HepG2 (cell line): ENCODE results near the gene SCUBE1. TPM values are rescaled to one million over a fixed set of nuclear protein-coding genes. Genes with fewer than 3 reads are reported as not detected.

ENCODE experiments used
- ATAC-seq: fragments of 200-7000 bp; cut with Tn5 transposase; 3 replicates; pipeline ENCODE4 v1.9.1; 2020; ENCODE audit warnings: mild to moderate bottlenecking, moderate library complexity
- BruUV-seq: library from RNA; stranded (reverse); fragments of 400-500 nt; replicated peaks from 2 replicates; lab custom pipeline; 2021; lab: Mats Ljungman, UMichigan
- CTCF ChIA-PET: fragments of 300-600 bp; formaldehyde crosslinking; extraction: SDS; loops from one replicate; lab custom pipeline; 2021; ENCODE audit warnings: low total read pairs, inconsistent platforms, low intra/inter-chr PET ratio; lab: Yijun Ruan, JAX
- POLR2A ChIA-PET: fragments of 350-600 bp; sonication (Branson Sonifier 250); formaldehyde crosslinking; loops from one replicate; lab custom pipeline; 2020; ENCODE audit warnings: antibody characterized with exemption, inconsistent platforms; lab: Yijun Ruan, JAX
- DNase-seq: peaks from one replicate; pipeline ENCODE4 v3.0.0-alpha.2; 2015; ENCODE audit warnings: low spot score
- FAIRE-seq: peaks from 3 replicates; lab custom pipeline; 2011; peaks lifted over from hg19 to GRCh38; lab: Jason Lieb, UNC
- H2AFZ ChIP-seq: one replicate; pipeline ENCODE4 v1.6.1; 2011; ENCODE audit warnings: low read length, inconsistent platforms
- H3K27ac ChIP-seq: fragments of 300-600 bp; 3 replicates; pipeline ENCODE4 v1.8.0; 2011; ENCODE audit warnings: mixed run types, mild to moderate bottlenecking, mixed read lengths, low read length, inconsistent platforms; ENCODE audit not compliant: insufficient read depth; ENCODE audit errors: extremely low read length
- H3K27me3 ChIP-seq, 2 experiments: fragments of 200-600 bp in 1 of 2; 2 replicates in 1 of 2; 3 replicates in 1 of 2; pipeline versions ENCODE4 v1.6.0 to v1.8.0; 2011; ENCODE audit warnings: low read length in 2 of 2, mild to moderate bottlenecking in 2 of 2, moderate library complexity in 2 of 2, inconsistent platforms in 1 of 2; ENCODE audit not compliant: insufficient read depth in 2 of 2, control insufficient read depth in 1 of 2
- H3K36me3 ChIP-seq, 2 experiments: fragments of 200-600 bp in 1 of 2; replicated peaks in 1 of 2; 2 replicates in 1 of 2; 3 replicates in 1 of 2; pipeline versions ENCODE4 v1.5.1 to v1.8.0; 2011; ENCODE audit warnings: low read length in 2 of 2, inconsistent platforms in 1 of 2; ENCODE audit not compliant: insufficient read depth in 2 of 2, control insufficient read depth in 1 of 2
- H3K4me1 ChIP-seq: 2 replicates; pipeline ENCODE4 v1.5.1; 2012; ENCODE audit warnings: low read length, inconsistent platforms; ENCODE audit not compliant: insufficient read depth
- H3K4me2 ChIP-seq: 2 replicates; pipeline ENCODE4 v1.6.0; 2011; ENCODE audit warnings: low read depth, low read length, inconsistent platforms
- H3K4me3 ChIP-seq, 3 experiments: fragments of 200-600 bp in 1 of 3; sonication (generic), shearing (Covaris generic) in 1 of 3; replicated peaks in 1 of 3; 2 replicates each; pipeline ENCODE4 v1.5.1; 2011 to 2016; ENCODE audit warnings: low read length in 3 of 3, inconsistent platforms in 2 of 3, low read depth in 2 of 3, mild to moderate bottlenecking in 2 of 3, control low read depth in 1 of 3, mixed read lengths in 1 of 3; ENCODE audit not compliant: insufficient read depth in 1 of 3
- H3K79me2 ChIP-seq: one replicate; pipeline ENCODE4 v1.6.1; 2011; ENCODE audit warnings: low read length, inconsistent platforms; ENCODE audit not compliant: insufficient read depth
- H3K9ac ChIP-seq: 2 replicates; pipeline ENCODE4 v1.6.0; 2011; ENCODE audit warnings: mild to moderate bottlenecking, low read depth, low read length, inconsistent platforms; ENCODE audit not compliant: insufficient read depth
- H3K9me3 ChIP-seq: 2 replicates; pipeline ENCODE4 v1.5.1; 2012; ENCODE audit warnings: mild to moderate bottlenecking, low read length
- H4K20me1 ChIP-seq: 2 replicates; pipeline ENCODE4 v1.6.0; 2011; ENCODE audit warnings: inconsistent platforms, mild to moderate bottlenecking, low read length, moderate library complexity; ENCODE audit not compliant: insufficient read depth
- MAFG ChIP-seq: sonication (generic); formaldehyde crosslinking; IDR thresholded peaks from 2 replicates; pipeline ENCODE4 v1.5.1; 2020; ENCODE audit warnings: mild to moderate bottlenecking, missing genetic modification reagents
- POGK ChIP-seq: sonication (generic); formaldehyde crosslinking; conservative IDR thresholded peaks from 2 replicates; pipeline ENCODE4 v1.8.0; 2022; ENCODE audit warnings: mild to moderate bottlenecking, moderate library complexity, missing genetic modification reagents
- POLR2AphosphoS5 ChIP-seq: IDR thresholded peaks from 2 replicates; pipeline ENCODE4 v1.6.1; 2012; ENCODE audit warnings: low read depth, low read length
- SIX1 ChIP-seq: sonication (generic); formaldehyde crosslinking; IDR thresholded peaks from 2 replicates; pipeline ENCODE4 v1.4.0; 2020; ENCODE audit warnings: missing genetic modification reagents, borderline replicate concordance
- ZKSCAN1 ChIP-seq: fragments of 150-350 bp; IDR thresholded peaks from 2 replicates; pipeline ENCODE4 v1.6.1; 2014; ENCODE audit warnings: low read length
- ZNF276 ChIP-seq: sonication (generic); formaldehyde crosslinking; IDR thresholded peaks from 2 replicates; pipeline ENCODE4 v1.4.0; 2020; ENCODE audit warnings: mild to moderate bottlenecking, low read depth, missing genetic modification reagents
- WGBS: methylation state at CpG from one replicate; pipeline ENCODE4 v1.1.6; 2017; ENCODE audit warnings: low lambda C conversion rate; 5-methylcytosine and 5-hydroxymethylcytosine counted together
- in situ Hi-C: cut with HindIII; loops from 2 replicates; pipeline ENCODE4 v1.10.0; 2017; ENCODE audit warnings: low pct_unique_long_range_greater_than_20kb; ENCODE audit not compliant: extremely low pct_ligation_motif_present
- intact Hi-C: fragments of 100-400 bp; cut with micrococcal nuclease; formaldehyde crosslinking; loops from one replicate; pipeline ENCODE4 v1.10.0; 2022; ENCODE audit not compliant: unreplicated experiment
- polyA plus RNA-seq, 8 experiments: library from polyadenylated mRNA; depleted of rRNA in 3 of 8; stranded (reverse) in 7 of 8; unstranded in 1 of 8; fragments of >200 nt; fragmentation: Illumina TruSeq in 4 of 8; extraction: Trizol in 4 of 8; gene quantifications; 2 replicates each; pipeline versions ENCODE4 v1.2.1 to v1.2.3, GENCODE V29; 2011 to 2016; ENCODE audit warnings: low read depth in 4 of 8, missing spikeins in 1 of 8, mixed read lengths in 1 of 8; ENCODE audit not compliant: insufficient read depth in 1 of 8
- total RNA-seq, 5 experiments: library from RNA; depleted of rRNA; stranded (reverse); fragments of >200 nt; fragmentation: Illumina TruSeq; extraction: Trizol; gene quantifications; 2 replicates each; pipeline ENCODE4 v1.2.3, GENCODE V29; 2016; ENCODE audit warnings: low read depth in 1 of 5

The SCUBE1 gene
- total and polyA plus RNA-seq, 2 of the 13 experiments (the other 11 are each of a cell fraction or from before 2014, with no cell fraction given), result under 0.01 to 0.05 TPM

DNA sequence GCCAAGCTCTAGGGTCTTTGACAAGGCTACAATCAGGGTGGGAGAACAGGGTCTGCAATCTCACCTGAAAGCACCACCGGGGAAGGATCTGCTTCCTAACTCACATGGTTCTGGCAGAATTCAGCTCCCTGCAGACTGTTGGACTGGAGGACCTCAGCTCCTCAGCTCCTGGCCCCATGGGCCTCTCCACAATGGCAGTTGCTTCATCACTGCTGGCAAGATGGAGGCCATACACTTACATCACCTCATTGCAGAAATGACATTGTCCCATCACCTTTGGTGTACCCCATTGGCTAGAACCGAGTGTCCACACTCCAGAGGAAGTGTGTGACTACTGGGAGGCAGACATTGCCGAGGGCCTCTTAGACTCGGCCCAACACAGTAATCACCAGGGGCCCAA lies 47.7 kb upstream of the SCUBE1 start (continued):
- TF ChIP-seq MAFG (CRISPR knock-in tag), result no peak

DNA sequence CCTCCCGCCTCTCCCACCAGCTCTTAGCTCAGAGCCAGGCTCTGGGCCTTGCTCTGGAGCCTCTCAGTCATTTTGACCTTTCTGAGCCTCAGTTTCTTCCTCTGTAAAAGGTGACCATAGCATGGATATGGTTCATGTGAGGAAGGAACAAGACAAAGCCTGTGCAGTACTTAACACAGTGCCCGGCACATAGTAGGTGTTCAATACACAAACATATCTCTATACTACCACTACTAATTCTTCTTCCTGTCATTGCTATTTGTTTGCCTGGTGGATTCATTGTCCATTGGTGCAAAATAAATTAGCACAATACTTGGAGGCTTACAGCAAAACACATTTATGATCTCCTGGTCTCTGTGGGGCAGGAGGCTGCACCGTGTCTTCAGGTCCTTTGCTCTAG lies 47.0 kb upstream of the SCUBE1 start:
- 90% methylated on average over 3 of the region's 3 CpGs for WGBS
- no peak overlapping the region for H3K4me2 ChIP-seq
- H3K9ac ChIP-seq, result no peak overlapping the region
- ChIA-PET POLR2A (interaction anchor here (1.0 kb wide), 1 partner anchor 12 kb away, joined by 6 read pairs; no protein-coding TSS in a partner anchor), CTCF (no interaction called here)
- in situ Hi-C loops (no loop called here), intact Hi-C loops (no loop called here)
- H3K4me3 ChIP-seq, result no peak overlapping the region
- DNase-seq, result no peak
- H3K27ac ChIP-seq, result no peak overlapping the region
- ATAC-seq, result no peak
- H3K4me1 ChIP-seq, result peaks cover 72% of the 10 kb centered on the region
- no peaks in the 10 kb centered on the region for H3K79me2 ChIP-seq
- no peaks in the 10 kb centered on the region for H3K36me3 ChIP-seq
- no peaks in the 10 kb centered on the region for H3K9me3 ChIP-seq
- no peaks in the 10 kb centered on the region for H3K27me3 ChIP-seq
- H2AFZ ChIP-seq, result no peak overlapping the region
- BruUV-seq, result no TSS peak
- TF ChIP-seq ZKSCAN1, result peak; percentile 77; the same call in 1 of the 2 replicates
- no peak for TF ChIP-seq POLR2AphosphoS5
- TF ChIP-seq ZNF276 (CRISPR knock-in tag), result no peak
- TF ChIP-seq POGK (CRISPR knock-in tag), result no peak
- no peak for TF ChIP-seq SIX1
- no peak for FAIRE-seq
- no peaks in the 10 kb centered on the region for H4K20me1 ChIP-seq
